Measurements from ENCODE around the gene TBCC.
A peak's percentile ranks its signal among the peaks of the same experiment; 100 is the strongest.
"Not testable (repeated sequence)": the region's sequence is repeated elsewhere in the genome, so short reads cannot be mapped to it uniquely, and the experiment has no call there.

Gene TBCC

GRCh38 chr6:42729731-42730130, 16.2 kb downstream of the TBCC start:
- no peak for DNase-seq

- DNase-seq = no peak
Observed at GRCh38 chr6:42727627-42728026, 18.3 kb downstream of the TBCC start.

GRCh38 chr6:42727087-42727611, 18.8 kb downstream of the TBCC start:
- DNase-seq = no peak

- peak; percentile 88 for DNase-seq
Observed at GRCh38 chr6:42726485-42727086, 19.3 kb downstream of the TBCC start.

GRCh38 chr6:42726026-42726425, 19.9 kb downstream of the TBCC start:
- DNase-seq = no peak

- no peak for DNase-seq
Observed at GRCh38 chr6:42724825-42725224, 21.1 kb downstream of the TBCC start.

- no peak for DNase-seq
Observed at GRCh38 chr6:42722497-42722896, 23.4 kb downstream of the TBCC start, which contains the start of gene PRPH2. Gene PRPH2, minus strand, starts transcription at chr6:42722597. Its CDS starts 263 bp downstream, at chr6:42722334.

- no peak for DNase-seq
Observed at GRCh38 chr6:42720739-42721138, 25.2 kb downstream of the TBCC start.

- no peak for DNase-seq
Observed at GRCh38 chr6:42715871-42716270, 30.0 kb downstream of the TBCC start.

- DNase-seq = peak; percentile 60
Observed at GRCh38 chr6:42714098-42714761, 31.7 kb downstream of the TBCC start.

GRCh38 chr6:42711930-42712329, 34.0 kb downstream of the TBCC start:
- DNase-seq = no peak

- DNase-seq = peak; percentile 31
Observed at GRCh38 chr6:42710316-42710715, 35.6 kb downstream of the TBCC start.

- DNase-seq = no peak
Observed at GRCh38 chr6:42709871-42710270, 36.0 kb downstream of the TBCC start.

GRCh38 chr6:42708096-42708495, 37.8 kb downstream of the TBCC start:
- DNase-seq = no peak

- no peak for DNase-seq
Observed at GRCh38 chr6:42707595-42707994, 38.3 kb downstream of the TBCC start.

GRCh38 chr6:42704937-42705374, 40.9 kb downstream of the TBCC start:
- DNase-seq = no peak

- peak; percentile 67 for DNase-seq
Observed at GRCh38 chr6:42704251-42704936, 41.5 kb downstream of the TBCC start.

- DNase-seq = not testable (repeated sequence)
Observed at GRCh38 chr6:42702786-42703185, 43.1 kb downstream of the TBCC start.

- peak; percentile 50 for DNase-seq
Observed at GRCh38 chr6:42702200-42702599, 43.7 kb downstream of the TBCC start.

- DNase-seq = no peak
Observed at GRCh38 chr6:42698217-42698616, 47.7 kb downstream of the TBCC start.

GRCh38 chr6:42697268-42697655, 48.6 kb downstream of the TBCC start:
- DNase-seq = no peak

- DNase-seq = peak; percentile 70
Observed at GRCh38 chr6:42696526-42697267, 49.2 kb downstream of the TBCC start.

- DNase-seq = peak; percentile 88
Observed at GRCh38 chr6:42694586-42694985, 51.3 kb downstream of the TBCC start.
